NCI-H2029 treated with DMSO at 0.1 percent for 48 hours (cell line): ENCODE measurements around the gene OR51B5.
"Not testable (repeated sequence)": the region's sequence is repeated elsewhere in the genome, so short reads cannot be mapped to it uniquely, and the experiment has no call there.

Source experiments
- DNase-seq: peaks from one replicate; lab custom pipeline; 2025; lab: John Stamatoyannopoulos, UW

OR51B5 gene

GRCh38 chr11:5335170-5335569, 8.2 kb downstream of the OR51B5 start:
- DNase-seq, result no peak

DNA sequence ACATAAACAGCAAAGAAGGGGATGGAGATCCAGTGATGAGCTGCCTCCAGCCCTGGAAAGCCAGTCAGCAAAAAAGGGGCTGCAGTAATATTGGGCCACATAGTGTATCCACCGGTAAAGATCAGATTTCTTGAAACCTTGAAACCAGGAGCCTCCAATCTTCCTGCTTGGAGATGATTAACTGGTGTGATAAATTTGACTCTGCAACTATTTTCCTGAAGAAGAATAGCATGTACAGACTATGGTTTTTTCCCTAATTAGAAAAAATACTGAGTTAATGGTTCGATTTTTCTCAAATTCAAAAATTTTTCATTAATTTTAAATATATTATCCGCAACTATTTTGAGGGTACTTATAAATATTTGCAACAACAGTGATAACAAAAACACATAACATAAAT, 19.1 kb downstream of the OR51B5 start, which contains the start of gene OR51B2:
OR51B2 (minus strand) TSS at position 101 of the 400 bp plus-strand sequence; CDS start at position 101, 0 bp downstream.
- DNase-seq, result no peak

- no peak for DNase-seq
Measured at GRCh38 chr11:5317292-5317691, 26.0 kb downstream of the OR51B5 start.

DNA sequence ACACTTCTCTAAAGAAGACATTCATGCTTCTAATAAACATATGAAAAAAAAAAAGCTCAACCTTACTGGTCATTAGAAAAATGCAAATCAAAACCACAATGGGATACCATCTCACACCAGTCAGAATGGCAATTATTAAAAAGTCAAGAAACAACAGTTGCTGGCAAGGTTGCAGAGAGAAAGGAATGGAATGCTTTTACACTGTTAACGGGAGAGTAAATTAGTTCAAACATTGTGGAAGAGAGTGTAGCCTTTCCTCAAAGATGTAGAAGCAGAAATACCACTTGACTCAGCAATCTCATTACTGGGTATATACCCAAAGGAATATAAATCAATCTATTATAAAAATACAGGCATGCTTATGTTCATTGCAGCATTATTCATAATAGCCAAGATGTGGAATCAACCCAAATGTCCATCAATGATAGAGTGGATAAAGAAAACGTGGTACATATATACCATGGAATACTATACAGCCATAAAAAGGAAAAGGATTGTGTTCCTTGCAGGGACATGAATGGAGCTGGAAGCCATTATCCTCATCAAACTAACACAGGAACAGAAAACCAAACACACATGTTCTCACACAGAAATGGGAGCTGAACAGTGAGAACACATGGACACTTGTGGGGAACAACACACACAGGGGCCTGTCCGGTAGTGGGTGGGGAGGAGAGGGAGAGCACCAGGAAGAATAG, 29.8 kb downstream of the OR51B5 start:
- DNase-seq, result not testable (repeated sequence)

GRCh38 chr11:5310423-5310822, 32.9 kb downstream of the OR51B5 start:
- DNase-seq, result no peak

- DNase-seq, result no peak
Measured at GRCh38 chr11:5307256-5308019, 35.9 kb downstream of the OR51B5 start.

- DNase-seq, result no peak
Measured at GRCh38 chr11:5304046-5304445, 39.3 kb downstream of the OR51B5 start.

GRCh38 chr11:5303626-5304025, 39.7 kb downstream of the OR51B5 start:
- no peak for DNase-seq

- no peak for DNase-seq
Measured at GRCh38 chr11:5301846-5302245, 41.5 kb downstream of the OR51B5 start, which contains the start of gene OR51B4. Gene OR51B4 (minus strand): TSS chr11:5301946. CDS start chr11:5301946, 0 bp downstream.

- DNase-seq, result no peak
Measured at GRCh38 chr11:5300251-5300650, 43.1 kb downstream of the OR51B5 start.

- DNase-seq, result no peak
Measured at GRCh38 chr11:5298451-5298850, 44.9 kb downstream of the OR51B5 start.

DNA sequence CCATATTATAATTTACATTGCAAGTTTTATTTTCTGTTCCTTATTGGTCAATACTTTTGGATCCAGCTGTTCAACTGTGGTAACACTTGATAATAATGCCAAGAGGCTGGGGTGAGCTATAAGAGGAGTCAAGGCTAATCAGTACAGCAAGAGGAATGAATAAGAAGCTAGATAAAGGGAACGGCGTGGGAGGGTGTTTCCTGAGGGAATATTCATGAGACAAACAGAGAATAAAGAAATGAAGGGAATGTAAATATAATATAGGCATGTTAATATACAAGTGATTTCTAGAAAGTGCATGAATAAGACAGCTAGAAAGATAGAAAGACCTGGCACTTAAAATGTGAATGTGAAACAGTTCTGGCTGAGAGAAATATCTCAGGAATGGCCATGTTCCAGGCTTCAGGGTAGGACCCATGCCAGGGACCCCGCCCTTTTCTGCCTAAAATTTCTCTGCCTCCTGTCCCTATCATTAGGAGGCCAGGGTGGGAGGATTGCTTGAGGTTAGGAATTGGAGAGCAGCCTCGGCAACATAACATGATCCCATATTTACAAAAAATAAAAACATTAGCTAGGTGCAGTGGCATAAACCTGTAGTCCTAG, 45.5 kb downstream of the OR51B5 start:
- no peak for DNase-seq

DNA sequence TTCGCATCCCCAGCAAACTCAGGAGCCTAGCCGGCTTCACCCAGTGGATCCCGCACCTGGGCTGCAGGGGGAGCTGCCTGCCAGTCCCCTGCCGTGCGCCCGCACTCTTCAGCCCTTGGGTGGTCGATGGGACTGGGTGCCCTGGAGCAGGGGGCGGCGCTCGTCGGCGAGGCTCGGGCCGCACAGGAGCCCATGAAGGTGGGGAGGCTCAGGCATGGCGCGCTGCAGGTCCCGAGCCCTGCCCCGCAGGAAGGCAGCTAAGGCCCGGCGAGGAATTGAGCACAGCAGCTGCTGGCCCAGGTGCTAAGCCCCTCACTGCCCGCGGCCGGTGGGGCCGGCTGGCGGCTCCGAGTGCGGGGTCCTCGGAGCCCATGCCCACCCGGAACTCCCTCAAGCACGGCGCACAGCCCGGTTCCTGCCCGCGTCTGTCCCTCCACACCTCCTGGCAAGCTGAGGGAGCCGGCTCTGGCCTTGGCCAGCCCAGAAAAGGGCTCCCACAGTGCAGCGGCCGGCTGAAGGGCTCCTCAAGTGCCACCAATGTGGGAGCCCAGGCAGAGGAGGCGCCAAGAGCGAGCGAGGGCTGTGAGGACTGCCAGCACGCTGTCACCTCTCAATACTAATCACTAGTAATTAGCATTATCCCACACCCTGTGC, 48.9 kb downstream of the OR51B5 start:
- not testable (repeated sequence) for DNase-seq

DNA sequence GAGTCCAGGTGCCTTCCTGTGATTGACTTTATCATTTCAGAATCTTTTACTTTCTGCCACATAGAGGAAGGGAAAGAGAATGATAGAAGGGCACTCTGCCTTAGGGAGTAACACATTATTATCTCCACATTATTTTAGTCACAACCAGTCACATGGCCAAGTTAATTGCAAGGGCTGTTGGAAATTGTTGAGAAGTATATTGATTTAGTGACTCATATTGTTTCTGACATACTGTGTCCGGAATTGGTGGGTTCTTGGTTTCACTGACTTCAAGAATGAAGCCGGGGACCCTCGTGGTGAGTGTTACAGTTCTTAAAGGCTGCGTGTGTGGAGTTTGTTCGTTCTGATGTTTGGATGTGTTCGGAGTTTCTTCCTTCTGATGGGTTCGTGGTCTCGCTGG, 50.3 kb downstream of the OR51B5 start:
- DNase-seq, result no peak
